SU-DHL-6 (cell line): ENCODE results near the gene KCP.

ENCODE experiments used
- H2AFZ ChIP-seq: fragments of 200-600 bp; sonication (generic); 2 replicates; pipeline ENCODE4 v1.6.1; 2014; ENCODE audit warnings: low read depth, mild to moderate bottlenecking, moderate library complexity, mixed read lengths, antibody characterized with exemption, low read length; ENCODE audit not compliant: severe bottlenecking
- H3F3A ChIP-seq: fragments of 200-600 bp; shearing (Covaris generic); 2 replicates; pipeline ENCODE4 v1.6.0; 2016; ENCODE audit warnings: antibody characterized with exemption, mild to moderate bottlenecking; ENCODE audit not compliant: insufficient read depth
- H3K27ac ChIP-seq: fragments of 200-600 bp; sonication (generic); 2 replicates; pipeline ENCODE4 v1.5.1; 2016; ENCODE audit warnings: low read depth, mild to moderate bottlenecking, low read length, moderate library complexity, mixed read lengths
- H3K27me3 ChIP-seq: fragments of 200-600 bp; sonication (generic), shearing (Covaris generic); 2 replicates; pipeline ENCODE4 v1.6.0; 2014; ENCODE audit warnings: mild to moderate bottlenecking, low read length
- H3K36me3 ChIP-seq: fragments of 200-600 bp; sonication (generic); 2 replicates; pipeline ENCODE4 v1.6.1; 2014; ENCODE audit warnings: mild to moderate bottlenecking, low read length, mixed read lengths
- H3K4me2 ChIP-seq: fragments of 300-600, 200-600 bp; shearing (Covaris generic), sonication (generic); 2 replicates; pipeline ENCODE4 v1.6.0; 2014; ENCODE audit warnings: low read length, low read depth, mild to moderate bottlenecking; ENCODE audit not compliant: poor library complexity, severe bottlenecking
- H3K4me3 ChIP-seq: fragments of 200-600 bp; sonication (generic); 2 replicates; pipeline ENCODE4 v1.5.1; 2014; ENCODE audit warnings: antibody characterized with exemption, low read length, mild to moderate bottlenecking, mixed read lengths; ENCODE audit not compliant: insufficient read depth, poor library complexity, severe bottlenecking
- H3K79me2 ChIP-seq: fragments of 200-600 bp; sonication (generic); 2 replicates; pipeline ENCODE4 v1.6.1; 2014; ENCODE audit warnings: mild to moderate bottlenecking, low read length, moderate library complexity; ENCODE audit not compliant: insufficient read depth
- H3K9ac ChIP-seq: fragments of 200-600 bp; sonication (generic); 2 replicates; pipeline ENCODE4 v1.7.0; 2014; ENCODE audit warnings: mild to moderate bottlenecking, low read length
- H3K9me2 ChIP-seq: fragments of 200-600 bp; sonication (generic); replicated peaks from 2 replicates; pipeline ENCODE4 v1.6.1; 2014; ENCODE audit warnings: low read length; ENCODE audit not compliant: insufficient read depth
- H3K9me3 ChIP-seq: fragments of 200-600 bp; sonication (generic); 2 replicates; pipeline ENCODE4 v1.6.1; 2014; ENCODE audit warnings: low read length, mixed read lengths; ENCODE audit not compliant: insufficient read depth
- H4K20me1 ChIP-seq: fragments of 200-600 bp; sonication (generic); 2 replicates; pipeline ENCODE4 v1.6.1; 2014; ENCODE audit warnings: low read depth, mild to moderate bottlenecking, antibody characterized with exemption, low read length, moderate library complexity, mixed read lengths
- CTCF ChIP-seq: fragments of 200-600 bp; sonication (generic); IDR thresholded peaks from one replicate; pipeline ENCODE4 v1.5.1; 2017; ENCODE audit warnings: antibody characterized with exemption, mild to moderate bottlenecking, low read length, moderate library complexity; ENCODE audit not compliant: insufficient read depth, poor library complexity, severe bottlenecking
- EZH2phosphoT487 ChIP-seq: fragments of 200-600 bp; sonication (generic), shearing (Covaris generic); conservative IDR thresholded peaks from 2 replicates; pipeline ENCODE4 v1.6.1; 2018; ENCODE audit warnings: mild to moderate bottlenecking, antibody characterized with exemption, low read length, moderate library complexity, mixed read lengths

Gene KCP

GRCh38 chr7:128923411-128923800, 12.9 kb upstream of the KCP start:
- no peaks in the 10 kb centered on the region for H3K9me2 ChIP-seq
- no peak overlapping the region for H2AFZ ChIP-seq
- no peak for TF ChIP-seq EZH2phosphoT487
- no peak for TF ChIP-seq CTCF
- no peaks in the 10 kb centered on the region for H3F3A ChIP-seq
- no peak overlapping the region for H3K27ac ChIP-seq
- H3K4me3 ChIP-seq = no peak overlapping the region
- H3K27me3 ChIP-seq = no peaks in the 10 kb centered on the region
- no peaks in the 10 kb centered on the region for H3K36me3 ChIP-seq
- no peaks in the 10 kb centered on the region for H4K20me1 ChIP-seq
- H3K79me2 ChIP-seq = no peaks in the 10 kb centered on the region
- H3K9me3 ChIP-seq = no peaks in the 10 kb centered on the region
- H3K4me2 ChIP-seq = no peak overlapping the region
- no peak overlapping the region for H3K9ac ChIP-seq

GRCh38 chr7:128922496-128923410, 12.2 kb upstream of the KCP start:
- H3K9me2 ChIP-seq = no peaks in the 10 kb centered on the region
- no peak overlapping the region for H3K9ac ChIP-seq
- H3K27me3 ChIP-seq = no peaks in the 10 kb centered on the region

GRCh38 chr7:128921866-128922440, 11.4 kb upstream of the KCP start:
- Histone ChIP-seq H3K36me3 (no peaks in the 10 kb centered on the region), H2AFZ (no peak overlapping the region), H3K9me2 (no peaks in the 10 kb centered on the region), H3K4me2 (no peak overlapping the region), H3K9me3 (no peaks in the 10 kb centered on the region), H3K4me3 (no peak overlapping the region), H3K27ac (no peak overlapping the region), H3K27me3 (no peaks in the 10 kb centered on the region), H3F3A (no peaks in the 10 kb centered on the region), H3K9ac (no peak overlapping the region), H4K20me1 (no peaks in the 10 kb centered on the region), H3K79me2 (no peaks in the 10 kb centered on the region)
- TF ChIP-seq EZH2phosphoT487 = no peak
- no peak for TF ChIP-seq CTCF

More at GRCh38 chr7:128922496-128923410, 12.2 kb upstream of the KCP start:
- no peaks in the 10 kb centered on the region for H3K79me2 ChIP-seq
- no peak overlapping the region for H3K4me3 ChIP-seq
- H3K27ac ChIP-seq = no peak overlapping the region
- TF ChIP-seq CTCF = no peak
- no peak for TF ChIP-seq EZH2phosphoT487
- H4K20me1 ChIP-seq = no peaks in the 10 kb centered on the region
- no peaks in the 10 kb centered on the region for H3K9me3 ChIP-seq
- no peaks in the 10 kb centered on the region for H3F3A ChIP-seq
- no peak overlapping the region for H3K4me2 ChIP-seq
- H2AFZ ChIP-seq = no peak overlapping the region
- H3K36me3 ChIP-seq = no peaks in the 10 kb centered on the region
